ENCODE results near the gene SNRK.

DNA sequence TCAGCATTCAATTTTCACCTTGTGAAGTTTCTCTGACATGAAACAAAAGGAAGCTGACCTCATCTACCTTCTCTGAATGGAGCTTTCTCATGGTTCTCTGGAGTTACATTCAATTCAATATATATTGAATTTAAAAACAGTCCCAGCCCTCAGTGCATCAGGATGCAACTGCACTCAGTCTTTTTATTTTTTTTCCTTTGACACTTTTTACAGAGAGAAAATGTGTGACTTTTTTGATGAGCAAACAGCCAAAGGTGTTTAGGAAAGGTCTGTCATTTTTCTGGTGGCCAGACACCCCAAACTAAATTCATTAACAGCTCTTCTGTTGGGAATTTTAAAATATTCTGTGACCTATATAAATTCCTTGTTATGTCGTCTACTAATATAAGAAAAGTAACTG is 19.3 kb upstream of the SNRK start:
- TF ChIP-seq, protein P1, sequence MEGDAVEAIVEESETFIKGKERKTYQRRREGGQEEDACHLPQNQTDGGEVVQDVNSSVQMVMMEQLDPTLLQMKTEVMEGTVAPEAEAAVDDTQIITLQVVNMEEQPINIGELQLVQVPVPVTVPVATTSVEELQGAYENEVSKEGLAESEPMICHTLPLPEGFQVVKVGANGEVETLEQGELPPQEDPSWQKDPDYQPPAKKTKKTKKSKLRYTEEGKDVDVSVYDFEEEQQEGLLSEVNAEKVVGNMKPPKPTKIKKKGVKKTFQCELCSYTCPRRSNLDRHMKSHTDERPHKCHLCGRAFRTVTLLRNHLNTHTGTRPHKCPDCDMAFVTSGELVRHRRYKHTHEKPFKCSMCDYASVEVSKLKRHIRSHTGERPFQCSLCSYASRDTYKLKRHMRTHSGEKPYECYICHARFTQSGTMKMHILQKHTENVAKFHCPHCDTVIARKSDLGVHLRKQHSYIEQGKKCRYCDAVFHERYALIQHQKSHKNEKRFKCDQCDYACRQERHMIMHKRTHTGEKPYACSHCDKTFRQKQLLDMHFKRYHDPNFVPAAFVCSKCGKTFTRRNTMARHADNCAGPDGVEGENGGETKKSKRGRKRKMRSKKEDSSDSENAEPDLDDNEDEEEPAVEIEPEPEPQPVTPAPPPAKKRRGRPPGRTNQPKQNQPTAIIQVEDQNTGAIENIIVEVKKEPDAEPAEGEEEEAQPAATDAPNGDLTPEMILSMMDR (IDR thresholded peaks at IDR 0.05 in 8 of 11, conservative IDR thresholded peaks at IDR 0.05 in 3 of 11) = no peak
- TF ChIP-seq POLR2A (IDR thresholded peaks at IDR 0.05) (no peak), POLR2AphosphoS5 (IDR thresholded peaks at IDR 0.05) (no peak)
